NB4 (cell line): ENCODE data around the gene ATRNL1.

Source experiments
- MAX ChIP-seq: IDR thresholded peaks from 2 replicates; pipeline ENCODE4 v1.6.1; 2011; ENCODE audit warnings: low read depth, low read length
- MYC ChIP-seq: IDR thresholded peaks from 2 replicates; pipeline ENCODE4 v1.6.1; 2011; ENCODE audit warnings: low read depth, low read length
- POLR2A ChIP-seq: IDR thresholded peaks from 2 replicates; pipeline ENCODE4 v1.6.1; 2011; ENCODE audit warnings: mild to moderate bottlenecking; ENCODE audit not compliant: insufficient read length; ENCODE audit errors: extremely low read depth
- TF ChIP-seq, protein P1 (sequence below): IDR thresholded peaks from one replicate; pipeline ENCODE4 v1.5.1; 2012; ENCODE audit warnings: low read depth, low read length

GRCh38 chr10:115826396-115826795 is 733.2 kb downstream of the ATRNL1 start:
- TF ChIP-seq MAX (no peak), POLR2A (no peak), MYC (no peak)
- TF ChIP-seq, protein P1, sequence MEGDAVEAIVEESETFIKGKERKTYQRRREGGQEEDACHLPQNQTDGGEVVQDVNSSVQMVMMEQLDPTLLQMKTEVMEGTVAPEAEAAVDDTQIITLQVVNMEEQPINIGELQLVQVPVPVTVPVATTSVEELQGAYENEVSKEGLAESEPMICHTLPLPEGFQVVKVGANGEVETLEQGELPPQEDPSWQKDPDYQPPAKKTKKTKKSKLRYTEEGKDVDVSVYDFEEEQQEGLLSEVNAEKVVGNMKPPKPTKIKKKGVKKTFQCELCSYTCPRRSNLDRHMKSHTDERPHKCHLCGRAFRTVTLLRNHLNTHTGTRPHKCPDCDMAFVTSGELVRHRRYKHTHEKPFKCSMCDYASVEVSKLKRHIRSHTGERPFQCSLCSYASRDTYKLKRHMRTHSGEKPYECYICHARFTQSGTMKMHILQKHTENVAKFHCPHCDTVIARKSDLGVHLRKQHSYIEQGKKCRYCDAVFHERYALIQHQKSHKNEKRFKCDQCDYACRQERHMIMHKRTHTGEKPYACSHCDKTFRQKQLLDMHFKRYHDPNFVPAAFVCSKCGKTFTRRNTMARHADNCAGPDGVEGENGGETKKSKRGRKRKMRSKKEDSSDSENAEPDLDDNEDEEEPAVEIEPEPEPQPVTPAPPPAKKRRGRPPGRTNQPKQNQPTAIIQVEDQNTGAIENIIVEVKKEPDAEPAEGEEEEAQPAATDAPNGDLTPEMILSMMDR, result no peak
